ENCODE results near the gene NBAS.

Gene NBAS

GRCh38 chr2:15149063-15149462 is 412.1 kb downstream of the NBAS start:
- Histone ChIP-seq H3K27me3 (ENCODE audit: insufficient read depth, poor library complexity, severe bottlenecking) (no peaks in the 10 kb centered on the region), H3K27ac (ENCODE audit: poor library complexity, severe bottlenecking) (no peak overlapping the region), H3K4me3 (ENCODE audit: severe bottlenecking) (no peak overlapping the region), H3K9me3 (ENCODE audit: severe bottlenecking) (no peaks in the 10 kb centered on the region), H3K36me3 (ENCODE audit: low read depth) (no peaks in the 10 kb centered on the region), H3K4me1 (ENCODE audit: insufficient read depth, poor library complexity, severe bottlenecking) (no peaks in the 10 kb centered on the region)
- DNase-seq (ENCODE audit: low spot score) (no peak), ATAC-seq (ENCODE audit: low read depth) (no peak)
- no peak for TF ChIP-seq CTCF (IDR thresholded peaks at IDR 0.05; ENCODE audit: poor library complexity, severe bottlenecking)

GRCh38 chr2:15147591-15147990 is 413.5 kb downstream of the NBAS start:
- H3K27ac ChIP-seq (ENCODE audit: poor library complexity, severe bottlenecking), result no peak overlapping the region
- DNase-seq (ENCODE audit: low spot score), result no peak
- no peaks in the 10 kb centered on the region for H3K9me3 ChIP-seq (ENCODE audit: severe bottlenecking)
- no peaks in the 10 kb centered on the region for H3K4me1 ChIP-seq (ENCODE audit: insufficient read depth, poor library complexity, severe bottlenecking)
- no peak for ATAC-seq (ENCODE audit: low read depth)
- no peaks in the 10 kb centered on the region for H3K27me3 ChIP-seq (ENCODE audit: insufficient read depth, poor library complexity, severe bottlenecking)
- TF ChIP-seq CTCF (IDR thresholded peaks at IDR 0.05; ENCODE audit: poor library complexity, severe bottlenecking), result no peak
- no peaks in the 10 kb centered on the region for H3K36me3 ChIP-seq (ENCODE audit: low read depth)
- H3K4me3 ChIP-seq (ENCODE audit: severe bottlenecking), result no peak overlapping the region

DNA sequence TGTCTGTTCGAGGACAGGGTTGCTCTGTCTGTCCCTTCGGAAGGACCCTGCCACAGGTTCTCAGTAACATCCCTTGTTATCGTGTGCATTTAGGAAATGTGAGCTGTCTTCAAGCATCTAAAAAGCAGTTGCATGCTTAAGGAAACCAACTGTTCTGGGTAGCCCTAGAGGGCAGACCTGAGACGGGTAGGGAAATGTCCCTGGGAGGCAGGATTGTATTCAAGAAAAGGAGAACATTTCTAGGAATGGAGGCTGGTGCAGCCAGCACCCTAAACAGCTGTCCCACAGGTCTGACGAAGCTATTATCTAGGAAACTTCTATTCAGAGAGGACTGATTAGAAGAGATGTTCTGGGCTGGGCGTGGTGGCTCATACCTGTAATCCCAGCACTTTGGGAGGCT is 414.2 kb downstream of the NBAS start:
- H3K27me3 ChIP-seq (ENCODE audit: insufficient read depth, poor library complexity, severe bottlenecking), result no peaks in the 10 kb centered on the region
- DNase-seq (ENCODE audit: low spot score), result no peak
- H3K36me3 ChIP-seq (ENCODE audit: low read depth), result no peaks in the 10 kb centered on the region
- peak; percentile 9 for TF ChIP-seq CTCF (IDR thresholded peaks at IDR 0.05; ENCODE audit: poor library complexity, severe bottlenecking)
- H3K4me3 ChIP-seq (ENCODE audit: severe bottlenecking), result no peak overlapping the region
- no peaks in the 10 kb centered on the region for H3K4me1 ChIP-seq (ENCODE audit: insufficient read depth, poor library complexity, severe bottlenecking)
- no peaks in the 10 kb centered on the region for H3K9me3 ChIP-seq (ENCODE audit: severe bottlenecking)
- H3K27ac ChIP-seq (ENCODE audit: poor library complexity, severe bottlenecking), result no peak overlapping the region
- no peak for ATAC-seq (ENCODE audit: low read depth)

GRCh38 chr2:15145919-15146318 is 415.2 kb downstream of the NBAS start:
- TF ChIP-seq CTCF (IDR thresholded peaks at IDR 0.05; ENCODE audit: poor library complexity, severe bottlenecking), result no peak
- no peak for DNase-seq (ENCODE audit: low spot score)
- H3K4me1 ChIP-seq (ENCODE audit: insufficient read depth, poor library complexity, severe bottlenecking), result no peaks in the 10 kb centered on the region
- no peaks in the 10 kb centered on the region for H3K36me3 ChIP-seq (ENCODE audit: low read depth)
- H3K27me3 ChIP-seq (ENCODE audit: insufficient read depth, poor library complexity, severe bottlenecking), result no peaks in the 10 kb centered on the region
- no peak overlapping the region for H3K27ac ChIP-seq (ENCODE audit: poor library complexity, severe bottlenecking)
- H3K9me3 ChIP-seq (ENCODE audit: severe bottlenecking), result no peaks in the 10 kb centered on the region
- H3K4me3 ChIP-seq (ENCODE audit: severe bottlenecking), result no peak overlapping the region
- no peak for ATAC-seq (ENCODE audit: low read depth)

- no peaks in the 10 kb centered on the region for H3K27me3 ChIP-seq (ENCODE audit: insufficient read depth, poor library complexity, severe bottlenecking)
- TF ChIP-seq CTCF (IDR thresholded peaks at IDR 0.05; ENCODE audit: poor library complexity, severe bottlenecking), result no peak
- DNase-seq (ENCODE audit: low spot score), result no peak
- no peaks in the 10 kb centered on the region for H3K9me3 ChIP-seq (ENCODE audit: severe bottlenecking)
- H3K4me3 ChIP-seq (ENCODE audit: severe bottlenecking), result no peak overlapping the region
- ATAC-seq (ENCODE audit: low read depth), result no peak
- no peaks in the 10 kb centered on the region for H3K36me3 ChIP-seq (ENCODE audit: low read depth)
- H3K27ac ChIP-seq (ENCODE audit: poor library complexity, severe bottlenecking), result no peak overlapping the region
- H3K4me1 ChIP-seq (ENCODE audit: insufficient read depth, poor library complexity, severe bottlenecking), result no peaks in the 10 kb centered on the region
Measured at GRCh38 chr2:15145046-15145817, 415.9 kb downstream of the NBAS start.
